GM19193 (cell line): ENCODE results near the gene FAM171A2.

ENCODE experiments used
- POLR2A ChIP-seq: IDR thresholded peaks from 4 replicates; pipeline ENCODE4 v1.6.1; 2011; ENCODE audit not compliant: insufficient read depth, insufficient read length; ENCODE audit errors: extremely low read depth

FAM171A2 gene

GRCh38 chr17:44363613-44364159 is at the start of gene FAM171A2:
FAM171A2 (minus strand) TSS chr17:44363853; CDS start chr17:44363714, 139 bp downstream.
- no peak for TF ChIP-seq POLR2A

DNA sequence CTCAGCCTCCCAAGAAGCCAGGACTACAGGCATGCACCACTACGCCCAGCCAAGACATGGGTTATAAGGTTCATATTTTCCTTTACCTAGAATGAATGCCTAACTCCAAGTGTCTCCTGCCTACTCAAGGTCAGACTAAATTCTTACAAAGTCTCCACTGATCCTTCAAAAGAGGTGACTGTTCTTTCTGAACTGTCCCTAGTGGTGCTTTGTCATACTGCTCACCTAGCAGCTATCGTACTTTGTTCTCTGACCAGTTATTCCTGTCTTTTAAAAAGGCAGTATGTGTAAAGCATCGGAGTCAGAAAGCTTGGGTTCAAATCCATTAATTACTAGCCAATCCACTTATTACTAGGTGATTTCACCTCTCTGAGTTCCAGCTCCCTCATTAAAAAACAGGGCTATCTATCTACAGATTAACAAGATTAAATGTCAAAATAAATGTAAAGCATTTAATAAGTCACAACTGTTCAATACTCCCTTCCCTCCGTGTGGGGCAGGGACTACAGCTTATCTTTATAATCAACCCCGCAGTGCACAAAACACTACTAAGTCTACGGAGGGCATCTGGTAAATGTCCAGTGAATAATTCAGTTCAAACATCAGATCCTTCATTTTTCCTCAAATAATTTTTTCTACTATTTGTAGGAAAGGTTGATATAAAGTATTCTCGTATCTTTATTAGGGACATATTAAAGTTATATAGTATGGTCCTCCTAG is 45.8 kb upstream of the FAM171A2 start:
- TF ChIP-seq POLR2A, result no peak

DNA sequence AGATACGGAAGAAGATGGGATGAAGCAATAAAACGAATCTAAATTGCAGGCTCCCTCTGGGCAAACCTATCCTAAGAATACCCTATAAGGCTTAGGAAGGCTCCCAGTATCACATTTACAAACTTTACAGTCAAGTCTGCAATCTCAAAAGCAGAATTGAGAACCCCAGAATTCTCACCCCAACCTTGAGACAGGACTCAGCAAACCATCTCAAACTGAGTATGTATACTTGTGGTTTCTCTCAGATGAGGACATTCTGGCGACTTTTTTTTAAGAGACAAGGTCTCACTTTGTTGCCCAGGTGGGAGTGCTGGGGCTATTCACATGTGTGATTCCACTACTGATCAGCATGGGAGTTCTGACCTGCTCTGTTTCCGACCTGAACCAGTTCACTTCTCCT is 45.1 kb upstream of the FAM171A2 start:
- no peak for TF ChIP-seq POLR2A

GRCh38 chr17:44402564-44403172 is 39.0 kb upstream of the FAM171A2 start:
- TF ChIP-seq POLR2A, result no peak

DNA sequence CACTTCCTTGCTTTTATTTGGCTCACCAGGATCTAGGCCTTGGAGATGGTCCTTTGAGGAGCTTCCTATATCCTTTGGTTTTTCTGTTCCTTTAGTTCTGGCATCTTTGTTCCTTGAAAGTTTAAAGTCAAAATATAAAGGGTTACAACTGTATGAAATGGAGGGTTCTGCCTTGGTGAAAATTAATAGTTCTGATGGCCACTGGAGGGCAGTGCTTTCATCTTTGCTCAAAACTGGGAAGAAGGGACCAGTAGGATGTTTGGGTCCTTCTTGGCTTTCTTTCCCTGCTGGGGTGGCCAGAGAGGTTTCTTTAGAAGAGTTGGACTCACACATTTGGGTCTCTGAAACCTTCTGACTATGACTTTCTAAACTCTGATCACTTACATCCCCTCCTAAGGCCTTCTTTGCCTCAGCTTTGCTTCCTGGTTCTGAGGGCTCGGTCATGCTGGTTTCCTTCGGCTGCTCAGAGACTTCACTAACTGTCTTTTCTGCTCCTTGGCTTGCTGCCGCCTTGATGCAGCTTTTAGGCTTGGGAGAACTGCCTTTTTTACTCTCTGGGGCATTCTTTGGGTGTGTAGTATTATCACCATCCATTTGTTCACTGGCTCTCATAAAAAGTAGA is 36.7 kb upstream of the FAM171A2 start:
- no peak for TF ChIP-seq POLR2A

- no peak for TF ChIP-seq POLR2A
Observed at GRCh38 chr17:44398692-44399691, 35.3 kb upstream of the FAM171A2 start.

DNA sequence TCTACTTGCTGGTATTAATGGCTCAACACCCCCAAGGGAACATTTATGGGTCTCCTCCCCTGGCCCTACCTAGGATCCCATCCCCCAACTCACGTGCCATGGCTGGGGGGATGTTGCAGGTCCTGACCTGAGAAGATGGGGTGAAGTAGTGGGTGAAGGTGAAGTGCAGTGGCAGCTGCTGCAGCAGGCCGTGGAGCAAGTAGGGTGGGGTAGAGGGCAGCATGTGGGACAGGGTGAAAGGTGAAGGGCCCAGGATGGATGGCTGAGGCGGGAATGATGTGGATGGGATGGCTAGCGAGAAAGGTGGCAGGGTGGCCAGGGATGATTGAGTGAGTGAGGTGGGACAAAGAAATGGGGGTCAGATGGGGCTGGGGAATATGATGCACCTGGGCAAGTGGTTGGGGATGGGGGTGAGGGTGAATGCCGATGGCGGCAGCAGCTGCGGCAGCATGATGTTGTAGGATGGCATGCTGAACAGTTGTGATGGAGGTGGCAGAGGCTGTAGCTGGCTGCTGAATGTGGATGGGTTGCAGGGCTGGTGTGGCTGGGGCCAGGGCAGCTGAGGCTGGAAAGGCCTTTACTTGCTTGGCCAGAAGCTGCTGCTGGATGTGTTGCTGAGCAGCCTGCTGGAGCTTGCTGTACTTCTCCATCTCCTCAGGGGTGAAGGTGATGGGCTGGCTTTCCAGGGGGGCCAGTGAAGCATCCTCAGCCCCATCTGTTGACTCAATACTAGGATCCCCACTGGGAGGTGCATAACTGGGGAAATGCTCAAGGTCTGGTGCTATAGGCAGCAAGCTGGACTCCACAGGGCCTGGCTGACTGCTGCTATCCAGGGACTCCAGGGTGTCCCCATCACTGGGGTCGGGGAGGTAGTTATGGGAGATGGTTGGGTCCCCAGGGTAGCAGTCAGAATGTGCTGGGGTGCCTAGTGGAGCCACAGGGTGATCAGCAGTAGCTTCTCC is 34.1 kb upstream of the FAM171A2 start:
- no peak for TF ChIP-seq POLR2A

- no peak for TF ChIP-seq POLR2A
Observed at GRCh38 chr17:44396946-44397345, 33.3 kb upstream of the FAM171A2 start.

- TF ChIP-seq POLR2A, result no peak
Observed at GRCh38 chr17:44394833-44395232, 31.2 kb upstream of the FAM171A2 start.

DNA sequence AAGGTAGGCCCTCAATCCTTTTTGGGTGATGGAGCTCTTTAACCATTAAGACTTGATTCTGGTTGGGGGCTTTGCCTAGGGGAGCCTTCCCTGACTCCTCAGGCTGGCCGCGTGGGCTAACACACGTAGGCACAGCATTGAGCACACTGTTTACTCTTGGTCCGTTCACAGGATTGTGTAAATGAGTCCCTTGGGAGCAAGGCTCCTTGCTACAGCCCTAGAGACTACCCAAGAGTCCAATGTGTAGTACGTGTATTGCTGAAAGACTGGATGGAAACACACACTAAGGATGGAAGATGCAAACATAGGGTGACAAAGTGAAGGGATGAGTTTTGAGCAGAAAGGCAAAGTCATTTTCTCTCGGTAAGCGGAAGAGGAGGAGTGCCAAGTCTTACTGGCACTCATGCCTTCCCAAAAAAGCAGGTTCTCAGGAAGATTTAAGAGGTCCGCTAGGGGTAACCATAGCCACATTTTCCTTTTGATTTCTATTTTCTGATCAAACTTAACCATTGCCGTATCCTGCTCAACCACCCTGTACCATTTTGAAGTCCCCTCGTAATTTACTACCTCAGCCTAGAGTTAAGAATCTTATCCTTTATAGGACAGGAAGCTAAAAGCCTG is 26.7 kb upstream of the FAM171A2 start:
- TF ChIP-seq POLR2A, result no peak

- no peak for TF ChIP-seq POLR2A
Observed at GRCh38 chr17:44389723-44390202, 26.1 kb upstream of the FAM171A2 start.

DNA sequence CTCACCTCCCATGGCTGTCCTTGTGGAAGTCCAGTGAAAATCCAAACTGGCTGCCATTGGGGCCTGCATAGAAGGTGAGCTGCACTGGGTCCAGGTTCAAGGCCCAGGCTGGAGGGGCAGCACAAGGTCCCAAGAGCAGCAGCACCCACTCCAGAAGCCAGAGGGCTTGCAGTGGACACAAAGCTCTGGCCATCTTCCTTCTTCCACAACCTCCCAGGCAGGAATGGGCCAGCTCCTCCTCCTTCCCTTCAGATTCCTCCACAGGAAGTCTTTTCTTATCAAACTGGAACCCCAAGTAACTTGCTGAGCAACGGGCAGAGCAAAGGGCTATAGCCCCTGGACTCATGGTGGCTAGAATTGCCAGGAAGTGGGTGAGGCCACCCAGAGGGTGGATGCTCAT is 25.6 kb upstream of the FAM171A2 start, which contains the start of gene ITGA2B:
Gene ITGA2B (minus strand): TSS at position 369 of the 400 bp plus-strand sequence. CDS start 176 bp downstream, at position 193.
- no peak for TF ChIP-seq POLR2A

GRCh38 chr17:44387804-44388203 is 24.2 kb upstream of the FAM171A2 start:
- TF ChIP-seq POLR2A, result no peak
